B cell (primary cell): Measurements from ENCODE around the gene PHLDB1. TPM values are rescaled to one million over a fixed set of nuclear protein-coding genes. Genes with fewer than 3 reads are reported as not detected.
A peak's percentile ranks its signal among the peaks of the same experiment; 100 is the strongest.
"Not testable (repeated sequence)": the region's sequence is repeated elsewhere in the genome, so short reads cannot be mapped to it uniquely, and the experiment has no call there.

Experiments used
- ATAC-seq: fragments of 200-7000 bp; cut with Tn5 transposase; one replicate; pipeline ENCODE4 v1.10.0; 2021; ENCODE audit warnings: low read depth, mild to moderate bottlenecking, moderate number of reproducible peaks, moderate library complexity
- CTCF ChIA-PET: fragments of 350-600 bp; sonication (Branson Sonifier 250); formaldehyde crosslinking; loops from one replicate; lab custom pipeline; 2021; ENCODE audit warnings: antibody characterized with exemption, inconsistent platforms; lab: Charles Lee
- POLR2A ChIA-PET: fragments of 350-600 bp; sonication (Branson Sonifier 250); formaldehyde crosslinking; loops from one replicate; lab custom pipeline; 2021; ENCODE audit warnings: antibody characterized with exemption; lab: Charles Lee
- DNase-seq: peaks from one replicate; pipeline ENCODE4 v3.0.0; 2013
- H2AFZ ChIP-seq: 2 replicates; pipeline ENCODE4 v1.6.1; 2012; ENCODE audit warnings: mild to moderate bottlenecking, low read depth, low read length; ENCODE audit not compliant: insufficient read depth, poor library complexity, severe bottlenecking
- H3K27ac ChIP-seq, 2 donors: 1 replicate in 1 of 2; 2 replicates in 1 of 2; pipeline ENCODE4 v1.5.1; 2012 to 2013; ENCODE audit warnings: low read length in 2 of 2, mild to moderate bottlenecking in 2 of 2, moderate library complexity in 1 of 2
- H3K27me3 ChIP-seq, 4 experiments: fragments of 200-600 bp in 1 of 4; sonication (generic) in 1 of 4; replicated peaks in 1 of 4; 1 replicate in 2 of 4; 2 replicates in 2 of 4; pipeline versions ENCODE4 v1.6.1 to v1.7.0; 2013 to 2016; ENCODE audit warnings: low read length in 3 of 4, mild to moderate bottlenecking in 2 of 4, mixed read lengths in 1 of 4, moderate library complexity in 1 of 4; ENCODE audit not compliant: insufficient read depth in 4 of 4, control insufficient read depth in 3 of 4; ENCODE audit errors: control extremely low read depth in 1 of 4
- H3K36me3 ChIP-seq, 2 experiments: replicated peaks in 1 of 2; 1 replicate in 1 of 2; 2 replicates in 1 of 2; pipeline versions ENCODE4 v1.6.1 to v1.7.1; 2013; ENCODE audit warnings: low read length in 1 of 2; ENCODE audit not compliant: insufficient read depth in 2 of 2, control insufficient read depth in 1 of 2; ENCODE audit errors: control extremely low read depth in 1 of 2, extremely low read depth in 1 of 2
- H3K4me1 ChIP-seq, 2 donors: fragments of 200-600 bp in 1 of 2; sonication (generic) in 1 of 2; 1 replicate in 1 of 2; 2 replicates in 1 of 2; pipeline versions ENCODE4 v1.5.1 to v1.6.1; 2013 to 2017; ENCODE audit warnings: low read length in 2 of 2; ENCODE audit not compliant: control insufficient read depth in 2 of 2, insufficient read depth in 2 of 2
- H3K4me2 ChIP-seq: replicated peaks from 2 replicates; pipeline ENCODE3; 2012; ENCODE audit warnings: mild to moderate bottlenecking, low read depth, low read length; ENCODE audit not compliant: poor library complexity, severe bottlenecking
- H3K4me3 ChIP-seq, 5 experiments: fragments of 200-600 bp in 1 of 5; sonication (generic) in 1 of 5; 1 replicate in 3 of 5; 2 replicates in 2 of 5; pipeline versions ENCODE4 v1.5.1 to v1.7.0; 2011 to 2016; ENCODE audit warnings: low read length in 4 of 5, mild to moderate bottlenecking in 4 of 5, low read depth in 2 of 5, control low read depth in 1 of 5, moderate library complexity in 1 of 5; ENCODE audit not compliant: insufficient read depth in 1 of 5; ENCODE audit errors: control extremely low read depth in 1 of 5, extremely low read depth in 1 of 5
- H3K79me2 ChIP-seq: fragments of 200-600 bp; sonication (generic); one replicate; pipeline ENCODE4 v1.6.0; 2016; ENCODE audit warnings: low read length; ENCODE audit not compliant: control insufficient read depth, insufficient read depth
- H3K9ac ChIP-seq: fragments of 200-600 bp; sonication (generic); 2 replicates; pipeline ENCODE4 v1.6.1; 2017; ENCODE audit warnings: mild to moderate bottlenecking, low read length, moderate library complexity
- H3K9me3 ChIP-seq, 3 donors: one replicate each; pipeline versions ENCODE4 v1.6.1 to v1.7.1; 2013; ENCODE audit warnings: low read length in 2 of 3; ENCODE audit not compliant: control insufficient read depth in 2 of 3, insufficient read depth in 1 of 3; ENCODE audit errors: control extremely low read depth in 1 of 3
- H4K20me1 ChIP-seq: 2 replicates; pipeline ENCODE4 v1.6.0; 2012; ENCODE audit warnings: mild to moderate bottlenecking, low read length; ENCODE audit not compliant: insufficient read depth, control insufficient read depth, poor library complexity, severe bottlenecking
- H3K27ac Mint-ChIP-seq: one replicate; pipeline ENCODE4 v1.8.0; 2021; ENCODE audit warnings: mixed read lengths
- H3K27me3 Mint-ChIP-seq: one replicate; pipeline ENCODE4 v1.8.0; 2021; ENCODE audit warnings: mixed read lengths
- H3K4me1 Mint-ChIP-seq: one replicate; pipeline ENCODE4 v1.8.0; 2021; ENCODE audit warnings: mixed read lengths
- H3K4me3 Mint-ChIP-seq: one replicate; pipeline ENCODE4 v1.8.0; 2021; ENCODE audit warnings: mixed read lengths
- H3K9me3 Mint-ChIP-seq: one replicate; pipeline ENCODE4 v1.8.0; 2022; ENCODE audit warnings: mixed read lengths; ENCODE audit not compliant: insufficient read depth
- EZH2 ChIP-seq: IDR thresholded peaks from 2 replicates; pipeline ENCODE4 v1.6.1; 2012; ENCODE audit warnings: borderline replicate concordance, low read depth, mild to moderate bottlenecking, moderate library complexity, low read length; ENCODE audit not compliant: insufficient read depth, poor library complexity, severe bottlenecking
- WGBS: methylation state at CpG from one replicate; pipeline ENCODE4 v1.1.5; 2013; ENCODE audit warnings: missing lambda C conversion rate; ENCODE audit not compliant: insufficient coverage; 5-methylcytosine and 5-hydroxymethylcytosine counted together
- intact Hi-C: fragments of 100-400 bp; cut with micrococcal nuclease; formaldehyde crosslinking; loops from one replicate; pipeline ENCODE4 v1.10.0; 2022
- polyA plus RNA-seq: library from polyadenylated mRNA; depleted of rRNA; stranded (reverse); fragments of >200 nt; gene quantifications from 2 replicates; pipeline ENCODE4 v1.2.3, GENCODE V29; 2012
- total RNA-seq, 2 donors: library from RNA; stranded (reverse); fragments of 120-200 nt in 1 of 2; gene quantifications; 1 replicate in 1 of 2; 2 replicates in 1 of 2; pipeline versions ENCODE4 v1.2.3 to v1.2.4, GENCODE V29; 2013 to 2022
- TF ChIP-seq, protein P1 (sequence below): fragments of 200-600 bp; IDR thresholded peaks from one replicate; pipeline ENCODE4 v1.8.0; 2022; ENCODE audit warnings: antibody characterized with exemption, mild to moderate bottlenecking

The PHLDB1 gene
- total and polyA plus RNA-seq, 2 donors (not counting 1 experiment from before 2014, with no cell fraction given), result 0.46 to 2.4 TPM

DNA sequence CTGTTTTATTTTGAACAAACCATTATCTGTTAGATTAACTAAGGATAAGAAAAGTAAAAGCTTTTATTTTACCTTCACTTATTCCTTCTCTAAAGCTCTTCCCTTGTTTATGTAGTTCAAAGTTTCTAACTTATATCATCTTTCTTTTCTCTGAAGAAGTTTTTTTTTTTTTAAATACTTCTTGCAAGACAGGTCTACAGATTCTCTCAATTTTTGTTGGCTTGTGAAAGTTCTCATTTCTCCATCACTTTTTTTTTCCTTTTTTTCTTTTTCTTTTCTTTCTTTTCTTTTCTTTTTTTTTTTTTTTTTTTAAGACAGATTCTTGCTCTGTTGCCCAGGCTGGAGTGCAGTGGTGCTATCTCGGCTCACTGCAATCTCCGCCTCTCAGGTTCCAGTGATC is 76.8 kb downstream of the PHLDB1 start:
- no peak overlapping the region for H3K9ac ChIP-seq
- H3K27me3 Mint-ChIP-seq, result peaks cover 14% of the 10 kb centered on the region
- DNase-seq, result no peak
- H3K36me3 ChIP-seq, result no peaks in the 10 kb centered on the region
- intact Hi-C loops, result no loop called here
- no peak overlapping the region for H3K27ac ChIP-seq
- no peaks in the 10 kb centered on the region for H3K4me1 ChIP-seq
- H3K9me3 Mint-ChIP-seq, result no peaks in the 10 kb centered on the region
- no peak overlapping the region for H2AFZ ChIP-seq
- ChIA-PET CTCF (interaction anchor here (0.5 to 0.7 kb wide), 2 partner anchors 8 to 48 kb away, joined by 3 to 5 read pairs; no protein-coding TSS in a partner anchor), POLR2A (no interaction called here)
- no peaks in the 10 kb centered on the region for H4K20me1 ChIP-seq
- H3K4me2 ChIP-seq, result no peak overlapping the region
- H3K79me2 ChIP-seq, result no peaks in the 10 kb centered on the region
- H3K27me3 ChIP-seq, result peaks cover 0 to under 1% (median 0%) of the 10 kb centered on the region in 4 experiments
- TF ChIP-seq EZH2, result no peak
- TF ChIP-seq, protein P1, sequence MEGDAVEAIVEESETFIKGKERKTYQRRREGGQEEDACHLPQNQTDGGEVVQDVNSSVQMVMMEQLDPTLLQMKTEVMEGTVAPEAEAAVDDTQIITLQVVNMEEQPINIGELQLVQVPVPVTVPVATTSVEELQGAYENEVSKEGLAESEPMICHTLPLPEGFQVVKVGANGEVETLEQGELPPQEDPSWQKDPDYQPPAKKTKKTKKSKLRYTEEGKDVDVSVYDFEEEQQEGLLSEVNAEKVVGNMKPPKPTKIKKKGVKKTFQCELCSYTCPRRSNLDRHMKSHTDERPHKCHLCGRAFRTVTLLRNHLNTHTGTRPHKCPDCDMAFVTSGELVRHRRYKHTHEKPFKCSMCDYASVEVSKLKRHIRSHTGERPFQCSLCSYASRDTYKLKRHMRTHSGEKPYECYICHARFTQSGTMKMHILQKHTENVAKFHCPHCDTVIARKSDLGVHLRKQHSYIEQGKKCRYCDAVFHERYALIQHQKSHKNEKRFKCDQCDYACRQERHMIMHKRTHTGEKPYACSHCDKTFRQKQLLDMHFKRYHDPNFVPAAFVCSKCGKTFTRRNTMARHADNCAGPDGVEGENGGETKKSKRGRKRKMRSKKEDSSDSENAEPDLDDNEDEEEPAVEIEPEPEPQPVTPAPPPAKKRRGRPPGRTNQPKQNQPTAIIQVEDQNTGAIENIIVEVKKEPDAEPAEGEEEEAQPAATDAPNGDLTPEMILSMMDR, result no peak
- H3K4me3 Mint-ChIP-seq, result no peak overlapping the region
- H3K9me3 ChIP-seq, result no peaks in the 10 kb centered on the region
- H3K4me3 ChIP-seq, result no peak overlapping the region
- H3K4me1 Mint-ChIP-seq, result peaks cover 3% of the 10 kb centered on the region
- WGBS, result 100% methylated on average over 1 of the region's 2 CpGs
- H3K27ac Mint-ChIP-seq, result no peak overlapping the region
- ATAC-seq, result no peak

DNA sequence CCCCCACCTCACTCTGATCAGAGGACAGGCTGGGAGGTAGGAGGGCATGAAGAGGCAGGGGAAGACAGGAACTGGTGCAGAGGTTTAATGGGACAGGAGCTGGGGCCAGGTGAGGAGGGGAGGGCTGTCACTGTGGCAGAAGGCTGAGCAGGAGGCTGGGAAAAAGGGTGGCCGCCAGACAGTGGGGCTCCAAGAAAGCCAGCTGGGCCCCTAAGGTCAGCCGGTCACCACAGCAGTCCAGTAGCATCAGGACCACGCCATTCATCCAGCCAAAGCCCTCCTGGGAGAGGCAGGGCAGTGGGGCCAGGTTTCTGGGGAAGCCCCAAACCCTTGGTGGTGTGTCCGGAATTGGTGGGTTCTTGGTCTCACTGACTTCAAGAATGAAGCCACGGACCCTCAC is 80.5 kb downstream of the PHLDB1 start:
- Histone ChIP-seq H4K20me1 (no peaks in the 10 kb centered on the region), H3K4me1 (peaks cover 10 to 27% of the 10 kb centered on the region in 2 donors), H3K36me3 (no peaks in the 10 kb centered on the region), H3K9me3 (peaks cover 0 to 3% (median 0%) of the 10 kb centered on the region in 3 donors), H2AFZ (no peak overlapping the region), H3K9ac (no peak overlapping the region), H3K27ac (no peak overlapping the region), H3K79me2 (no peaks in the 10 kb centered on the region), H3K4me3 (no peak overlapping the region), H3K4me2 (no peak overlapping the region), H3K27me3 (peaks cover 0 to 4% (median 0%) of the 10 kb centered on the region in 4 experiments)
- ChIA-PET POLR2A (no interaction called here), CTCF (interaction anchor here (0.6 to 5.7 kb wide), 3 partner anchors 244 to 270 kb away, joined by 4 to 57 read pairs (median 52); partner anchors contain the start of gene UPK2)
- Mint-ChIP-seq H3K4me3 (peak overlapping the region; percentile 14), H3K27me3 (peaks cover 10% of the 10 kb centered on the region), H3K27ac (no peak overlapping the region), H3K9me3 (no peaks in the 10 kb centered on the region), H3K4me1 (peaks cover 19% of the 10 kb centered on the region)
- no peak for DNase-seq
- no peak for ATAC-seq
- intact Hi-C loops, result no loop called here
- WGBS, result 94% methylated on average over 5 of the region's 5 CpGs
- TF ChIP-seq, protein P1, result no peak
- no peak for TF ChIP-seq EZH2

DNA sequence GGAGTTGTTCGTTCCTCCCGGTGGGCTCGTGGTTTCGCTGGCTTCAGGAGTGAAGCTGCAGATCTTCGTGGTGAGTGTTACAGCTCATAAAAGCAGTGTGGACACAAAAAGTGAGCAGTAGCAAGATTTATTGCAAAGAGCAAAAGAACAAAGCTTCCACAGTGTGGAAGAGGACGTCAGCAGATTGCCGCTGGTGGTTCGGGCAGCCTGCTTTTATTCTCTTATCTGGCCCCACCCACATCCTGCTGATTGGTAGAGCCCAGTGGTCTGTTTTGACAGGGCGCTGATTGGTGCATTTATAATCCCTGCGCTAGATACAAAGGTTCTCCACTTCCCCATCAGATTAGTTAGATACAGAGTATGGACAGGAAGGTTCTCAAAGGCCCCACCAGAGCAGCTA is 80.9 kb downstream of the PHLDB1 start:
- H2AFZ ChIP-seq, H3K9me3 Mint-ChIP-seq, H3K9me3 ChIP-seq, H3K4me2 ChIP-seq, H3K36me3 ChIP-seq, H3K79me2 ChIP-seq, H3K9ac ChIP-seq, H3K4me3 ChIP-seq, H3K27me3 Mint-ChIP-seq, H4K20me1 ChIP-seq, ATAC-seq, intact Hi-C loops, H3K27ac ChIP-seq, H3K27me3 ChIP-seq, DNase-seq, H3K27ac Mint-ChIP-seq, POLR2A ChIA-PET: not testable (repeated sequence)
- peaks cover 10 to 27% of the 10 kb centered on the region in 2 donors for H3K4me1 ChIP-seq
- H3K4me1 Mint-ChIP-seq, result peaks cover 20% of the 10 kb centered on the region
- CTCF ChIA-PET, result interaction anchor here (0.8 to 5.7 kb wide), 4 partner anchors 72 to 269 kb away, joined by 3 to 57 read pairs (median 28); partner anchors contain the start of gene UPK2
- WGBS, result 49% methylated on average over 7 of the region's 10 CpGs
- H3K4me3 Mint-ChIP-seq, result peak overlapping the region; percentile 14
